ENCODE data around the gene CRYBB1.
"Not testable (repeated sequence)": the region's sequence is repeated elsewhere in the genome, so short reads cannot be mapped to it uniquely, and the experiment has no call there.

The CRYBB1 gene

DNA sequence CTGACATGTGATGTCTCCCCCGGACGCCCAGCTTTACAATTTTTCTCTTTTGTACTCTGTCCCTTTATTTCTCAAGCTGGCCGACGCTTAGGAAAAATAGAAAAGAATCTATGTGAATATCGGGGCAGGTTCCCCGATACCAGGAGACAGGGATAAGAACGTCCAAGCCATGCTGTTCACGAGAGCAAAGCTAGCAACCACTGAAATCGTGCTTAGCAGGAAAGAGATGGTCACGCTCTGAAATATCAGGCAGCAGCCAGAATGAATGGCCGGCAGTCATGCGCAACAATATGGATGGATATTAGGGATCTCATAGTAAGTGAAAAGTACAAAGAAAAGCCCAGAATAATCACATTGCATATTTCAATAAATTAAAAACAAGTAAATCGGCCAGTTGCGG is 3.5 kb downstream of the CRYBB1 start:
- Histone ChIP-seq H3K27ac (no peak overlapping the region), H3K4me3 (no peak overlapping the region)
- TF ChIP-seq, protein P1, sequence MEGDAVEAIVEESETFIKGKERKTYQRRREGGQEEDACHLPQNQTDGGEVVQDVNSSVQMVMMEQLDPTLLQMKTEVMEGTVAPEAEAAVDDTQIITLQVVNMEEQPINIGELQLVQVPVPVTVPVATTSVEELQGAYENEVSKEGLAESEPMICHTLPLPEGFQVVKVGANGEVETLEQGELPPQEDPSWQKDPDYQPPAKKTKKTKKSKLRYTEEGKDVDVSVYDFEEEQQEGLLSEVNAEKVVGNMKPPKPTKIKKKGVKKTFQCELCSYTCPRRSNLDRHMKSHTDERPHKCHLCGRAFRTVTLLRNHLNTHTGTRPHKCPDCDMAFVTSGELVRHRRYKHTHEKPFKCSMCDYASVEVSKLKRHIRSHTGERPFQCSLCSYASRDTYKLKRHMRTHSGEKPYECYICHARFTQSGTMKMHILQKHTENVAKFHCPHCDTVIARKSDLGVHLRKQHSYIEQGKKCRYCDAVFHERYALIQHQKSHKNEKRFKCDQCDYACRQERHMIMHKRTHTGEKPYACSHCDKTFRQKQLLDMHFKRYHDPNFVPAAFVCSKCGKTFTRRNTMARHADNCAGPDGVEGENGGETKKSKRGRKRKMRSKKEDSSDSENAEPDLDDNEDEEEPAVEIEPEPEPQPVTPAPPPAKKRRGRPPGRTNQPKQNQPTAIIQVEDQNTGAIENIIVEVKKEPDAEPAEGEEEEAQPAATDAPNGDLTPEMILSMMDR (IDR thresholded peaks at IDR 0.05) = no peak
- no peak for DNase-seq (ENCODE audit: low spot score)

- DNase-seq (ENCODE audit: low spot score); H3K27ac ChIP-seq; H3K4me3 ChIP-seq: not testable (repeated sequence)
Observed at GRCh38 chr22:26613753-26614152, 4.1 kb downstream of the CRYBB1 start.

DNA sequence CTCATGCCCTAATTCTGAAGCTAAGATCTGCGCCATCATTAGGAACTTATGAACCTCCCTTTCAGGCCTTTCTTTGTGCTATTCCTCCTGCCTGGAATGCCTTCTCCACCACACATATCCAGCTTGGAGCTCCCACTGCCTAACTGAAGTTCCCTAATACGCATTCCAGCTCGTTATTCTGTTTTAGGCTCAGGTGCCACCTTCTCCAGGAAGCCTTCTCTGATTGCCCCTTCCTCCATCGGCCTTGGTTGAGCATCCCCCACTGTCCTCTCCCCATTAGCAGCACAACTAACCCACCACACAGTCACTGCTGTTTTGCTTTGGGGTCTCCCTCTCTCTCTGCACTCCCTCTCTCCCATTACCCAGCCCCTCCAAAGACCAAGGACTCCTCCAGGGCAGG is 5.2 kb downstream of the CRYBB1 start:
- Histone ChIP-seq H3K4me3 (no peak overlapping the region), H3K27ac (no peak overlapping the region)
- DNase-seq (ENCODE audit: low spot score) = no peak
- TF ChIP-seq, protein P1 (IDR thresholded peaks at IDR 0.05) = no peak

DNA sequence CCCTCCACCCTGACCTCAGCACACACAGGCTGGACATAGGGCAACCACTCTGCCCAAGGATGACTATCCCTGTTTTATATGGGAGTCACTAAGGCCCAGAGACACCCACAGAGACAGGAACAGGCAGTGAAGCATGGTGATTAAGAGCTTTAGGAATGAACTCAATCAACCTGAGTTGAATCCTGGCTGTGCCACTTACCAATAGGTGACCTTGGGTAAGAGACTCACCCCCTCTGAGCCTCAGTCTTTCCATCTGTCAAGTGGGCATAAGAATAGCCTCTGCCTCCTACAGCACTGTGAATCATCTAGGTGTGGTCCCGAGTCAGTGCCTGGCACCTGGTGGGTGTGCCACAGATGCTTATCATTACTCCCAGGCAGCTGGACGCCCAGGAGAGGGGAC is 6.8 kb downstream of the CRYBB1 start:
- DNase-seq (ENCODE audit: low spot score) = no peak
- H3K27ac ChIP-seq = peak overlapping the region in 1 of 2 donors; percentile 2
- H3K4me3 ChIP-seq = no peak overlapping the region
- TF ChIP-seq, protein P1 (IDR thresholded peaks at IDR 0.05) = no peak

DNA sequence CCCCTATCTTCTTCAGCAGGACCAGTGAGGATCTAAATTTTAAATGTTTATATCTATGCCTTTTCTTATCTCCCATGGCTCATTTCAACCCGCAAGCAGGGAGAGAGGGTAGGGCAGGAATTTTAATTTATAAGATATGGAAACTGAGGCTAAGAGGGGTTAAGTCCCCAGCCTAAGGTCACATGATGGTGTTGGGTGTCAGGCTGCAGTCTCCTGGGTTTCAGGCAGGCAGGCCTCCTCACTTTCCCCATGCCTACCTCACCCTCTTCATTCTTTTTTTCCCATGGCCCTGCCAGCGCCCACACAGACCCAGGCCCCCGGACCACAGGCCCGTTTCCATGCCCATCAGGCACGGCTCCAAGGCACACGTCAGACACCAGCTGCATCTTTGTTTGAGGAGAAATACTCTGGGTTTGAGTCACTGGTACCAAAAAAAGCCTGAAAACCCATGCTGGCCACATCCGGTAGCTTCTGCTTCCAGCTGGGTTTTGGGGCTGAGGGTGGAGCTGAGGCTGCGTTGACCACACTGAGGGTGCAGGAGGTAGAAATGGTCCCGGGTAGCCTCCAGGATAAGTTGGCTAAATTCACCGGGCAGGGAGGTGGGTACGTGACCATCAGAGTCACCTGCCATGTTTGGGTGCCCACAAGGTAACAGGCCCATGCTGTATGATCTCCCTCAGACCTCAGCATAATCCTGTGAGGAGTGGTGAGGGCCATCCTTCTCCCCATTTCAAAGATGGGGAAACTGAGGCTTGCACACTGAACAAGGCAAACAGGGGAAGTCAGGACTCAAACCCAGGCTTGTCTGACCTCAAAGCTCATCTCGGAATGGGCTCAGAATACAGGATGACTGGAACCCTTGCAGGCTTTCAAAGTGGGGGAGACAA is 7.5 kb downstream of the CRYBB1 start:
- DNase-seq (ENCODE audit: low spot score) = no peak
- TF ChIP-seq, protein P1 (IDR thresholded peaks at IDR 0.05) = no peak
- Histone ChIP-seq H3K4me3 (no peak overlapping the region), H3K27ac (peak overlapping the region in 1 of 2 donors; percentile 2)

DNA sequence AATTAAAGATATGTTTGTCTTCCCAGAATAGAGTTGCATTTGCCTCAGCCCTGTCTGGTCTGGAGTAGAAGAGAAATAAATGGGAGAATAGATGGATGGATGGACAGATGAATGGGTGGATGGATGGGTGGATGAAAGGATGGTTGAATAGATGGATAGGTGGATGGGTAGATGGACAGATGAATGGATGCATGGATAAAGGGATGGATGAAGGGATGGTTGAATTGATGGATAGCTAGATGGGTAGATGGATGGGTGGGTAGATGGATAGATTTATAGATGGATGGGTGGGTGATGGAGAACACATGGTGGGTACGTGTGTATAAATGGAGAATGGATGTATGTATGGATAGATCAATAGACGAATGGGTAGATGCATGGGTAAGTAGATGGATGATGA is 8.5 kb downstream of the CRYBB1 start:
- Histone ChIP-seq H3K4me3 (no peak overlapping the region), H3K27ac (no peak overlapping the region)
- no peak for DNase-seq (ENCODE audit: low spot score)
- TF ChIP-seq, protein P1 (IDR thresholded peaks at IDR 0.05) = no peak

DNA sequence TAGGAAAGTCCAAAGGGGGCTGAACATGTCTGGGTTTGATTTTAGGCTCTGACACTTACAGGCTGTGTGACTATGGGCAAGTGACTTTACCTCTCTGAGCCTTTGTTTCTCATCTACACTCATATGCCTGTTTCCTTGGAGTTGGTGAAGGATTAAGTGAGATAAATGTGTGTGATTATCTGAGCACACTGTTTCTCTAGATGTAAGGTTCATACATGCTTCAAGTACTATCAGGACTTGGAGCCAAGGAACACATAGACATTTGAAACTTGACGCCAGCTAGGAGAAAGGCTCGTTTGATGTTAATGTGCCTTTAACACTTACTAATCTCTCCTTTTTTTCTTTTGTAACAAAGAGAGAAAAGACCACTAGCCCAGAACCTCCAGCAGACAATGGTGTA is 9.7 kb downstream of the CRYBB1 start:
- no peak for DNase-seq (ENCODE audit: low spot score)
- TF ChIP-seq, protein P1 (IDR thresholded peaks at IDR 0.05) = no peak
- H3K4me3 ChIP-seq = no peak overlapping the region
- no peak overlapping the region for H3K27ac ChIP-seq
